ENCODE data around the gene UBE2D1.
"Not testable (repeated sequence)": the region's sequence is repeated elsewhere in the genome, so short reads cannot be mapped to it uniquely, and the experiment has no call there.

Gene UBE2D1

GRCh38 chr10:58400609-58401008, 65.8 kb downstream of the UBE2D1 start:
- Histone ChIP-seq H3K27ac (no peak overlapping the region), H3K4me3 (no peak overlapping the region)
- DNase-seq (ENCODE audit: low spot score), result no peak
- TF ChIP-seq CTCF (IDR thresholded peaks at IDR 0.05), result no peak

DNA sequence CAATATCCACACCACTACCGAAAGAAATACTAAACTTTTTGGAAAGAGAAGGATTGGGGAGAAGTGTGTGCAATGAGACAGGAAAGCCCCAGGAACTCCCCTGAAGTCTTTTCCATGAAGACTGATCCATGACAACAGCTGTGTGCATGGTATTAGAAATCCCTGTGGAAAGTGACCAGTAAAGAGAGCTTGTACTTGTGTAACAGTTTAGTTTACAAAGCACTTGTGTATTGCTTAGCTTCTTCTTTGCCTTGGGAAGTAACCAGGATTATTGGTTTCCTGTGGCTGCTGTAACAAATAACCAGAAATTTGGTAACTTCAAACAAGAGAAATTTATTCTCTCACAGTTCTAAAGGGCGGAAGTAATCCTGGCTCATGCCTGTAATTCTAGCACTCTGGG, 69.2 kb downstream of the UBE2D1 start:
- H3K4me3 ChIP-seq, result no peak overlapping the region
- no peak overlapping the region for H3K27ac ChIP-seq
- no peak for DNase-seq (ENCODE audit: low spot score)
- TF ChIP-seq CTCF (IDR thresholded peaks at IDR 0.05), result no peak

DNA sequence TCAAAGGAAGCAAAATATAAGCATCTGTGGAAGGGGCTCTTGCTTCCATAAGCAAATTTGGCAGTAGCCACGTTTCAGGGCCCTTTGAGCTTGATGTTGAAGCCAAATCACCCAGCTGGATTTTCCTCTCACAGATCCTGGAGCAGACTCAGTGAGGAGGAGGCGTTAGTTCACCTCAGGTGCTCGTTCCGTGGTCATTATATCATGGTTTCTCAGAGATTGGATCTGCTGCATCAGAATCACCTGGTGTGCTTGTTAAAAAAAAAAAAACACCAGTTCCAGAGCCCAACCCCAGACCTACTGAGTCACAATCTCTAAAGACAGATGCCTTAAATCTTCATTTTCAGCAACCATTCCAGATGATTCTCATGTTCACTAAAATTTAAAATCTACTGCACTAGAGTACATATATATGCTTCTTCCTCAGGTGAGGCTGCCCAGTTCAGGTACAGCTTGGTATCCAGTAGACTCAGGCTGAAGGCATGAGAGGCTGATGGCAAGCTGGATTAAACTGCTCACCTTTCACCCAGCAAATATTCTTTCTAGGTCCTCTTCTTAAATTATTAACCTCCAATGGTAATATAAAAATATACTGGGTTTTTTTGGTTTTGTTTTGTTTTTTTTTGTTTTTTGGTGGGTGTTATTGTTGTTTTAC, 75.3 kb downstream of the UBE2D1 start:
- TF ChIP-seq CTCF (IDR thresholded peaks at IDR 0.05), result no peak
- Histone ChIP-seq H3K27ac (no peak overlapping the region), H3K4me3 (no peak overlapping the region)
- DNase-seq (ENCODE audit: low spot score), result no peak

GRCh38 chr10:58412502-58412961, 77.7 kb downstream of the UBE2D1 start:
- Histone ChIP-seq H3K27ac (no peak overlapping the region), H3K4me3 (no peak overlapping the region)
- DNase-seq (ENCODE audit: low spot score), result no peak
- no peak for TF ChIP-seq CTCF (IDR thresholded peaks at IDR 0.05)

DNA sequence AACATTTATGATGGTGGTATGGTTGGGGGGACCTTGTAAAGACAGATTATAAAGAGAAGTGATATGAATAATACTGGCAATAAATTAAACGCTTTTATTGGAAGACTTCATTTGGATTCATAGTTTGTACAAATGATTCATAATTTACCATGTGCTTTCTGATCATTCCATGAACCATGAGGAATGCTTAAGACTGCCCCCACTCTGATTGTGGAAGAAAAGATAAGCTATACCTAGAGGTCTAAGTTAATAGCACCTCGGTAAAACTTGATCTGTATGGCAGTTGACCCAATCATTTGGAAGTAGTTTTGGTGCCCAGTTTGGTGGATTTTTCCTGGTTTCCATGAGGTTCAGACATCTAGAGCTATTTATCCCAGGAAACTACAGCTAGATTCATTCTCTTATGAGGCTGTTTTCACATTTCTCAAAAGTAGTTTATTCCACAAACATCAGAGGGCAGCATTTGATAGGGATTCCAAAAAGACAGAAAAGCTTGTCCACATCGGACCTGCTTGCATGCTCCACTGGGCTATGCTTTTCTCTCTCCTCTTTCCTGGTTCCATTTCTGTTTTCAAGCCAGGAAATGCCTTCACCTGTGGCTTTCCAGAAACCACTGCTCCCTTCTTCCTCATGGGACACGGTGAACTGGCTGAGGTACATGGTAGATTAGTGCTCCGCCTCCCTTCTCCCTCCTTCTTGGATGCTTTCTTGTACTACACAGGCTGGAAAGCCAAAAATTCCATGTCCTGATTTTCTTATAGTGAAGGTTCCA, 79.7 kb downstream of the UBE2D1 start:
- Histone ChIP-seq H3K4me3 (no peak overlapping the region), H3K27ac (no peak overlapping the region)
- TF ChIP-seq CTCF (IDR thresholded peaks at IDR 0.05), result no peak
- DNase-seq (ENCODE audit: low spot score), result no peak

DNA sequence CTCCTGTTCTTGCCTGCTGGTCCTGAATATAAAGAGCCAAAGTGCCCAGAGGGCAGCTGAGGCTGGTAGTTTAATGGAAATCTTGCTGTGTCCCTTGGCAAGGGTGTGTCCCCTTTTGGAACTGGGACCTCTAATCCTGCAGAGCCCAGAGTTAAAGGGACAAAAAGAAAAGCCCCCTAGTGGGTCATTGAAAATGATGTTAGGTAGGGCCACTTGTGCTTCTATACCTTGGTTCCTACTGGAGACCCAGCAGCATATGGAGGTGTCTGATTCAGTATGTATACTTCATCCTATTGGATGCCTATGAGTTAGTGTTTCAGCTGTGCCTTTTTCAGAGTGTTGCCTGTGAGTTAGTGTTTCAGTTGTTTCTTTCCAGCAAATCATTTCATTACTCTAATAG, 81.0 kb downstream of the UBE2D1 start:
- H3K4me3 ChIP-seq, result no peak overlapping the region
- DNase-seq (ENCODE audit: low spot score), result no peak
- TF ChIP-seq CTCF (IDR thresholded peaks at IDR 0.05), result no peak
- no peak overlapping the region for H3K27ac ChIP-seq

- not testable (repeated sequence) for H3K27ac ChIP-seq; DNase-seq (ENCODE audit: low spot score); H3K4me3 ChIP-seq
These were observed 83.1 kb downstream of the UBE2D1 start for GRCh38 chr10:58417902-58418301.

Measured in coronary artery (tissue), 2 donors.